ENCODE results near the gene FBRSL1. TPM values are rescaled to one million over a fixed set of nuclear protein-coding genes. Genes with fewer than 3 reads are reported as not detected.

The FBRSL1 gene
- total and polyA plus RNA-seq, 2 donors (not counting 3 experiments of a cell fraction or from before 2014, with no cell fraction given) = 19.3 to 79.8 TPM

GRCh38 chr12:132510111-132510724 lies 20.3 kb downstream of the FBRSL1 start:
- no peak for FAIRE-seq
- TF ChIP-seq MYC (IDR thresholded peaks at IDR 0.05; ENCODE audit: low read depth, low read length) (no peak), FOS (IDR thresholded peaks at IDR 0.05; ENCODE audit: borderline replicate concordance, insufficient read depth, low read length) (no peak), CTCF (IDR thresholded peaks at IDR 0.05; ENCODE audit: extremely low read depth in 1 of 2, insufficient read depth in 1 of 2, low read depth in 1 of 2, low read length in 2 of 2) (no peak), EZH2 (IDR thresholded peaks at IDR 0.05; ENCODE audit: borderline replicate concordance, low read depth, low read length, severe bottlenecking) (no peak), POLR2A (IDR thresholded peaks at IDR 0.05; ENCODE audit: low read depth, low read length) (no peak), GATA2 (IDR thresholded peaks at IDR 0.05; ENCODE audit: insufficient read depth, insufficient read length, low read depth, low read length) (no peak), JUN (IDR thresholded peaks at IDR 0.05; ENCODE audit: borderline replicate concordance, insufficient read depth, insufficient read length, low read depth) (no peak), POLR2AphosphoS5 (IDR thresholded peaks at IDR 0.05; ENCODE audit: insufficient read depth, low read depth, low read length) (no peak), MAX (IDR thresholded peaks at IDR 0.05; ENCODE audit: insufficient read depth, insufficient read length) (no peak)
- H3K4me1 ChIP-seq (ENCODE audit: control insufficient read depth, extremely low read depth, insufficient read depth, low read length) = peaks cover 16% of the 10 kb centered on the region
- H2AFZ ChIP-seq (ENCODE audit: low read depth, low read length) = no peak overlapping the region
- no peaks in the 10 kb centered on the region for H3K9me1 ChIP-seq (replicated peaks; ENCODE audit: control insufficient read depth, extremely low read depth, insufficient read depth, low read length)
- peaks cover 0 to 5% of the 10 kb centered on the region in 2 experiments for H3K36me3 ChIP-seq (ENCODE audit: control insufficient read depth in 2 of 2, extremely low read depth in 1 of 2, insufficient read depth in 2 of 2, low read length in 2 of 2)
- no TSS peak for BruUV-seq (replicated peaks)
- no peak overlapping the region for H3K27ac ChIP-seq (ENCODE audit: insufficient read depth, low read depth, low read length)
- H3K79me2 ChIP-seq (ENCODE audit: control insufficient read depth, insufficient read depth, low read length) = peaks cover 16% of the 10 kb centered on the region
- intact Hi-C loops (cut with micrococcal nuclease) = no loop called here
- ChIA-PET CTCF (no interaction called here), POLR2A (no interaction called here)
- peaks cover 0 to 10% of the 10 kb centered on the region in 2 experiments for H3K27me3 ChIP-seq (ENCODE audit: control insufficient read depth in 2 of 2, insufficient read depth in 2 of 2, low read length in 2 of 2)
- no peak overlapping the region for H3K9ac ChIP-seq (replicated peaks; ENCODE audit: extremely low read depth, insufficient read depth, low read length)
- H4K20me1 ChIP-seq (replicated peaks; ENCODE audit: control insufficient read depth, extremely low read depth, insufficient read depth, low read length) = no peaks in the 10 kb centered on the region
- H3K4me2 ChIP-seq (ENCODE audit: insufficient read depth, low read length) = no peak overlapping the region
- dilution Hi-C loops (cut with MboI; ENCODE audit: extremely low pct_ligation_motif_present, low sequenced_read_pairs) = no loop called here
- no peaks in the 10 kb centered on the region for H3K9me3 ChIP-seq (replicated peaks; ENCODE audit: control insufficient read depth, insufficient read depth, low read length)
- no peak for DNase-seq (ENCODE audit: low read depth, low spot score)
- no peak overlapping the region for H3K4me3 ChIP-seq (replicated peaks in 1 of 3; ENCODE audit: insufficient read depth in 1 of 3, low read depth in 1 of 3, low read length in 3 of 3)
